HG03196 (cell line): Measurements from ENCODE around the gene MYH6.
"Not testable (repeated sequence)": the region's sequence is repeated elsewhere in the genome, so short reads cannot be mapped to it uniquely, and the experiment has no call there.

ENCODE experiments used
- ATAC-seq: cut with Tn5 transposase; IDR thresholded peaks from one replicate; pipeline ENCODE4 v1.9.1; 2021; ENCODE audit not compliant: unreplicated experiment

The MYH6 gene

DNA sequence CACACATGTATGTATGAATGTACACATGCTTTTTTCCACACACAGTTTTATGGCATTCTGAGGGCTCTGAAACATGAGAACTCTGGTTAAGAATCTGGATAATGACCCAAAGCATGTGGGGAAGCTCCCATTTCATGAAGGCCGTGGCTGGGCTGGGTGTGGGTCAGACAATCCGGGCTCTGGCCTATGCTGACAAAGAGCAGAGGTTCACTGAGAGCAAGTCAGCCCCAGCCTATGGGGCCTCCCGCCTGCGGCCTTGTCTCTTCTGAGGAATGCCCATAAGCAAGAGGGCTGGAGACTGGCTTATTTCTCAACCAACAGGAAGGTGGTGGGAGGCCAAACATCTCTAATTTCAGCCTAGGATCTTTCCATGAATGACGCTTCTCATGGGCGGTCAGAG lies 8.5 kb downstream of the MYH6 start:
- ATAC-seq, result no peak

DNA sequence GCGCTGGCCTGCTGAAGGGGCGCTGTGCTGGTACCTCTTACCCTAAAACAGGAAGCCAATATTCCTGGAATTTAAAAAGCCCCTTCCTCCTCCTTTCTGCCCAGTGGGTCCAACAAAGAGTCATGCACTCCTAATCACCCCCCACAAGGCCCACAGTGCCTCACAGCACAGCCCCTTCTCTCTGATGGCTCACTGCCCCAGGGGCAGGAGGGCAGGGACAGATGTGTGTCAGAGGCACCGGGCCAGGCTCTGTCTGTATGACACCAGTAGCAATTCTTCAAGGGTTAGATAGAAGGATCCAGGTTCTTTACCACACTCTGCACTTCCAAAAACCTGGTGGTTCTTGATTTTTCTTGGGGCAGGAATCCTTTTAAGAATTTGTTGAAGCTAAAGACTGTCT lies 8.9 kb downstream of the MYH6 start:
- ATAC-seq, result no peak

DNA sequence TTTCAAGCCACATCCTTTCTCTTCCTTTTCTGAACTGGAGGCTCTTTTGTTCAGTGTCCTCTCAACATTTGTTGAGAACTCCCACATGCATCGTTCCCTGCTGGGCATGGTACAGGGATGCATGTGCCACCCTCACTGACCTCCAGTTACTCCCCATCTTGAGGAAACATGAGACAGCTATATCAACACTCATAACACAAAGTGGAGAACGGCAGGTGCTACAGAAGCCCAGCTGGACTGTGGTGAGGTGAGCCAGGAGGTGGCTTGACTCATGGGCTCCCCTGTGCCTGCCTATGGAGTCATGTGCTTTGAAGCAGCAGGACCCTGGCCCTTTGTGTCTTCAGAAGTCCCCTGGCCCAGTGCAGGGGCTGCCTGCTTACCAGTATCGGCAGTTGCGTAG lies 9.7 kb downstream of the MYH6 start:
- ATAC-seq, result no peak

DNA sequence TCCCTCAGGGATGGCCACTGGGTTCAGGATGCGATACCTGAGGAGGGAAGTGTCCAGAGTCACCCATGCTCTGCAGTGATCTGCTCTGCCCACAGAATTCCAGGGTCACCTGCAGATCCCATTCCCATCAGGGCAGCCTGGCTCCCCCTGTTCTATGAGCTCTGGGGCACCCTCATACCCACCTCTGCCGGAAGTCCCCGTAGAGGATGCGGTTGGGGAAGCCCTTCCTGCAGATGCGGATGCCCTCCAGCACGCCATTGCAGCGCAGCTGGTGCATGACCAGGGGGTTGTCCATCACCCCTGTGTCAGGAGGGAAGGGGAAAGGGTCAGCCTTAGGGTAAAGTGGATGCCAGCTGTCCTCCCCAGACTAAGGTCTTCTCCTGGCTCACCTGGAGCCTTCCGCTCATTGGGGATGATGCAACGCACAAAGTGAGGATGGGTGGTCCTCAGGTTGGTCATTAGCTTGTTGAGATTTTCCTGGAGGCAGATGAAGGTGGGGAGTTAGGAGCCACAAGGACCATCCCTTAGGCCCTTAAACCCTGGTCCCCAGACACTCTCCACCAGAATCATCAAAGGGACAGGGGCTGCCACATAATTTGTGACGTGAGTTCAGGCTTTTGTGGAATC lies 11.2 kb downstream of the MYH6 start:
- ATAC-seq, result no peak

DNA sequence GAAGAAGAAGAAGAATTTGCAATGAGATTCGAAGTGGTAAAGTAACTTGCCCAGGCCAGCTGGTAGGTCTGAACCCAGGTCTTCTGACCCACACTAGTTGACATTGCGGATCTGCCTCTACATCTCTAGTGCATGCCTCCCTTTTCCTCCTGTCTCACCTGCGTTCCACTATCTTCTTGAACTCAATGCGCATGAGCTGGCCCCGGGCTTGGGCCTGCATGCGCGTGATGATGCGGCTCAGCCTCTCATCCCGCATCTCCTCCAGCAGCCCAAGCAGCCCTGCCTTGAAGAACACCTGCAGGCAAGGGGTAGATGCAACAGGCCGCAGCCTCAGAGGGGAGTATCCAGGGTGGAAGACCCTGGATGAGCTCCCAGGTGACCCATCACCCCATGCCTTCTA lies 11.9 kb downstream of the MYH6 start:
- no peak for ATAC-seq

DNA sequence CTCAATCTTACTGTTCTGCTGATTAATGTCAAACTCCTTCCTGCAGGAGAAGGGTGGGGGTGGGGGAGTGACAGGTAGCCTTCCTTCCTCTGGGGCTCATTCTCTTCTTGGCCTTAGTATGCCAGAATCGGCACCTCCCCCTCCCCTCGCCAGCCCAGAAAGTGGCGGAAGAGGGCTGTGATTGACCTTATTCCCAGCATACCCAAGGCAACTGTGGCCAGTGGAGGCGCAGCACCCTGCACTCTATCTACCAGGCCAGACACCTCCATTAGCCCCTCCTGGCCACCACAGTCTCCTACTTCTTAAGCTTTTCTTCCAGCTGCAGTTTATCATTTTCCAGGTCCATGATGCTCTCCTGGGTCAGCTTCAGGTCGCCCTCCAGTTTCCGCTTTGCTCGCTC lies 15.5 kb downstream of the MYH6 start:
- ATAC-seq, result no peak

DNA sequence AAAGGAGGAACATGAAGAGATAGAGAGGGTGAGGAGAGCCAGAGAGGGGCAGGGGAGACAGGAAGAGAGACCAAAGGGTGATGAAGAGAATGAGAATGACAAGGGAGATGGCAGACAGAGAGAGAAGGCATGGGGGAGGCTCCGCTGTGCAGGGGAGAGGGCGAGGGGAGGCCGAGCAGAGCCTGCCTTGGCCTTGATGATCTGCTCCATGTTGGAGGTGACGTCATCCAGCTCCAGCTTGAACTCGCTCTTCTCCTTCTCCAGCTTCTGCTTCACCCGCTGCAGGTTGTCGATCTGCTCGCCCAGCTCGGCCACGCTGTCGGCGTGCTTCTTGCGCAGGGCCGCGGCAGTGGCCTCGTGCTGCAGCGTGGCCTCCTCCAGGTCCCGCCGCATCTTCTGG lies 18.2 kb downstream of the MYH6 start:
- ATAC-seq, result not testable (repeated sequence)

DNA sequence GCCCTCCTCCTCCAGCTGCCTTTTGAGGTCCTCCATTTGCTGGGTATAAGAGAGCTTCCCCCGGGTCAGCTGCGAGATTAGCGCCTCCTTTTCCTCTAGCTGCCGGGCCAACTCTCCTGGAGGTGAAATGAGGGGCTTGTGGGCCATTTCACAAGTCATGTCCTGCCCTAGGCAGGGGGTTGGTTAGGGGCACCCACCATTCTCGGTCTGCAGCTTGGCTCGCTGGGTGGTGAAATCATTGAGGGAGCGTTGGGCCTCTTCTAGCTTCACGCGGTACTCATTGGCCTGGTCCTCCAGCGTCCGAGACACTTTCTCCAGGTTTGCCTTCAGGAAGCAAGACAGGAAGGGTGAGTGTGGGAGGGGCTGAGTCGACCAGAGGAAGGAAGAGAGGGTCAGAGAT lies 18.7 kb downstream of the MYH6 start:
- ATAC-seq, result no peak

DNA sequence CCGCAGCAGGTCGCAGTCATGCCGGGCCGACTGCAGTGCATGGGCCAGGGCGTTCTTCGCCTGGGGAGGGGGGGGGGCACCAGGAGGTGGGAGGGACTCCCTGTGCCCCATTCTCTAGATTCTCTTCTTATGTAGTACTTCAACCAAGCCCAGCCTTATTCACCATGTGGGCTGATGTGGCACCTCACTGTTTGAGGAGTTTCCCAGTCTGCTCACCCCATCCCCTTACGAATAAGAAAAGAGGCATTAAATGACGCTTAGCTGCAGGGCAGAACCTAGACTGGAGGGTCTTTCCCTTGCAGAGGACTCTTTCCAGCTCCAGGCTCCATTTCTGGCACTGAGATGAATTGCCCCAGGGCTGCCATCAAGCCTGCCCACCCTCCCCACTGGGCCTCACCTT lies 19.1 kb downstream of the MYH6 start:
- ATAC-seq, result no peak

DNA sequence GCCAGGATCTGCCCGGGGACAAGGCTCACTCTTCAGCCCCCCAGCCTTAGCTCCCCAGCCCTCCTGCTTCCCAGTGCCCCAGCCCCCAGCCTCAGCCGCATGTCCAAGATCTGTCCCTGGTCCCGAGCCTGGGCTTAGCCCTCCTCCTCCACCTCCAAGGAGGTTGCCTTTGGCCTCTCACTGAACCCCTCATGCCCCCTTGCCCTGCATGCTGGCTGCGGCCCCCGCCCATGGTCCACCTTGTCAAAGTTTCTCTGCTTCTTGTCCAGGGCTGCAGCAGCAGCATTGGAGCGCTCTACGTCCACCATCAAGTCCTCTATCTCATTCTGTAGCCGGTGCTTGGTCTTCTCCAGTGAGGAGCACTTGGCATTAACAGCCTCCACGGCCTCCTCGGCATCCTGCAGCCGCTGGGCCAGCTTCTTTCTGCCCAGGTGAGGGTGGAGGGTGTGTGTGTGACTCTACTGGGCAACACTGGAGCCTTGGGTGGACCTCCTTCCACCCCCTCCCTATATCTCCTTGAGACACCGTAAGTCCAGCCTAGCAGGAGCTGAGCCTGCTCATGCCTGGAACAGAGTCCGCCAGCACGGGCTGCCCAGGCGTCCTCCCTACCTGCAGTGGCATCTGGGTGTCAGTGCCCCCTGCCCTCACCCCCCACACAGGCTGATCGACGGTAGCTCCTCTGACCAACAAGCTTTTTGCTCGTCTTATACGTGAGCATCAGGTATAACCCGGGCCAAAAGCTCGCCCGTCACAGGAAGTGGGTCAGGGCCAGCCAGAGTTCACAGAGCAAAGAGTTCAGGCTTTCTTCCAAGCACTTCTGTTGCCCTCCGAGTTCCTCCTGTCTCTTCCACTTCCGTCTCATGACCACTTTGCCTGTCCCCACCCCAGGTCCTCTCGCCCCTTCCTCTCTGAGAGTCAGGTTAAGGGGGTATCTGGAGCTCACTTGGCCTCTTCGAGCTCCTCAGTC lies 19.9 kb downstream of the MYH6 start:
- ATAC-seq, result no peak

DNA sequence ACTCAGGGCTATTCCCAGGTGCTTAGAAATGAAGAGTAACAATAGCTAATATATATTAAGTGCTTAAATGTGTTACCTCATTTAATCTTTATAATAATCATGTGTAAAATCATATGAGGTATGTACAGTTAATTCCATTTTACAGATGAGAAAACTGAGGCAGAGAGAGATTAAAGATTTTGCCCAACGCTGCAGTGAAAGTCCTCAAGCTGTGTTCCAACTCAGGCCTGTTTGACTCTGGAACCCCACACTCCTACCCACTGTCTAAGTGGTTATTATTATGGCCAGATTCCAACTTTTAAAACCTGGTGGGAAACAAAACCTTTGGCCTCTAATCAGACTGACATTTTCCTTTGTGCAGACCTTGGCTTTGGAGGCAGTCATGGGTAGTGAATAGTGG lies 21.1 kb downstream of the MYH6 start:
- ATAC-seq, result no peak

DNA sequence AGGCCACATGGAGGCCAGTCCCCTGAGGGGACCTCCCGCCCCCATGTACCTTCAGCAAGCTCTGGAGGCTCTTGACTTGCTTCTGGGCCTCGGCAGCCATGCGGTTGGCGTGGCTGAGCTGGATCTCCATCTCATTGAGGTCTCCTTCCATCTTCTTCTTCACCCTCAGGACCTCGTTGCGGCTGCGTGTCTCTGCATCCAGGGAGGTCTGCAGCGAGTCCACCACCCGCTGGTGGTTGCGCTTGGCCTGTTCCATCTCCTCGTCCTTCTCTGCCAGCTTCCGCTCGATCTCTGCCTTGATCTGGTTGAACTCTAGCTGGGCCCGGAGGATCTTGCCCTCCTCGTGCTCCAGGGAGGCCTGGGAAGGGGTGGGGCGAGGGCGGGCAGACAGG lies 21.8 kb downstream of the MYH6 start:
- not testable (repeated sequence) for ATAC-seq

DNA sequence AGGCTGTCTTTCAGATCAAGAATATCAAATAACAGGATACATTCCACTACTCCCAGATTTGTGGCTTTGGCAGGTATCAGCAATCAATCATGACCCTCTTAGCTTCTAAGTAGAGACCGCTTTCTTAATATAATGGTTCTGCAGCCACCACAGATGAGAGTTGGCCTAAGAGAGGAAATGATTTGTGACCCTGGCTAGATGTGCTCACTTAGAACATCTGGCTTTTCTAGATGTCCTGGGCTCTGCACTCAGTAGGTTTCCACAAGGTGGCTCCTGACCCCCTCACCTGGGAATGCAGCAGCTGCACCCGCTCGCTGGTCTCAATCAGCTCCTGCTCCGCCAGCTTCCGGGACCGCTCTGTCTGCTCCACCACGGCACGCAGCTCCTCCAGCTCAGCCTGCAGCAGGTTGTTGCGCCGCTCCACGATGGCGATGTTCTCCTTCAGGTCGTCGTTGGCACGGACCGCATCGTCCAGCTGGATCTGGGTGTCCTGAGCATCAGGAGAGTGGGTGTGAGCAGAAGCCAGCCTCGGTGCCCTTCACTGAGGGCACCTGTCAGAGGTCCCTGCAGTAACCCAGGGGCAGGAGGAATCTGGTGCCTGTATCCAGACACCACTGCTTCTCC lies 22.3 kb downstream of the MYH6 start:
- no peak for ATAC-seq

DNA sequence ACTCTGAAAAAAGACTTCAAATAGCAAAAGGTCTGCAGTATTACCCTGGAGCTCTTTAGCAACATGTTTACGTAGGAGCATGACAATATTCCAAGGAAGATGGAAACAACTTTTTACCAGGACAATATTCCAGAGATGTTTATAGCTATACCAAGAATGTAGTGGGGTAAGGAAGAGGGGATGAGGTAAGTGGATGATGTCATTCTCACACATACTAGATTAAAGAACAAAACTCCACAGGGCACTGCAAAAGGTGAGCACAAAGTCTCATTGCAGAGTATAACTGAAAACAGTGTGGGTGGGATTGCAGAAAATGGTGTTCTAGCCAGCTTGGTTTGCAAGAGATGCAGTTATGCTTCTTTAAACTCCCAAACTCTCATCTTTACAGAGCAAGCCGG lies 22.8 kb downstream of the MYH6 start:
- no peak for ATAC-seq

DNA sequence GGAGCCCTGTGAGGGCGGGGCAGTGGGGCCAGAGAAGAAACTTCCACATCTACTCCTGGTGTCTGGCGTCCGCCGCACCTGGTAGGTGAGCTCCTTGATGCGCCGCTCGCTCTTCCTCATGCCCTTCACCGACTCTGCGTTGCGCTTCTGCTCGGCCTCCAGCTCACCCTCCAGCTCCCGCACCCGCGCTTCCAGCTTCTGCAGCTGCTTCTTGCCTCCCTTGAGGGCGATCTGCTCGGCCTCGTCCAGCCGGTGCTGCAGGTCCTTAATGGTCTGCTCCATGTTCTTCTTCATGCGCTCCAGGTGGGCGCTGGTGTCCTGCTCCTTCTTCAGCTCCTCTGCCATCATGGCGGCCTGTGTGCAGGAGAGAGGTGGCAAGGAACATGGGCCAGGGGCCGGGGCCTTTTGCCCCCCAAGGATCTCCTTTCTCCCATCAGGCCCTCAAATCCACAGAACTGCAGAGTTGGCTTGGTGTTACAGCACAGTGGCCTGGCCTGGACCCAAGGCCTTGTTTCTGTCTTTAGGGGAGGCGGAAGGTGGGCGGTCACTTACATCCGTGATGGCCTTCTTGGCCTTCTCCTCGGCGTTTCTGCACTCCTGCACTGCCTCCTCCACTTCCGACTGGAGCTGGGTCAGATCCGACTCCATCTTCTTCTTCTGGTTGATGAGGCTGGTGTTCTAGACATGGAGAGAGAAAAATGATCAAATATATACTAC lies 23.6 kb downstream of the MYH6 start:
- no peak for ATAC-seq

DNA sequence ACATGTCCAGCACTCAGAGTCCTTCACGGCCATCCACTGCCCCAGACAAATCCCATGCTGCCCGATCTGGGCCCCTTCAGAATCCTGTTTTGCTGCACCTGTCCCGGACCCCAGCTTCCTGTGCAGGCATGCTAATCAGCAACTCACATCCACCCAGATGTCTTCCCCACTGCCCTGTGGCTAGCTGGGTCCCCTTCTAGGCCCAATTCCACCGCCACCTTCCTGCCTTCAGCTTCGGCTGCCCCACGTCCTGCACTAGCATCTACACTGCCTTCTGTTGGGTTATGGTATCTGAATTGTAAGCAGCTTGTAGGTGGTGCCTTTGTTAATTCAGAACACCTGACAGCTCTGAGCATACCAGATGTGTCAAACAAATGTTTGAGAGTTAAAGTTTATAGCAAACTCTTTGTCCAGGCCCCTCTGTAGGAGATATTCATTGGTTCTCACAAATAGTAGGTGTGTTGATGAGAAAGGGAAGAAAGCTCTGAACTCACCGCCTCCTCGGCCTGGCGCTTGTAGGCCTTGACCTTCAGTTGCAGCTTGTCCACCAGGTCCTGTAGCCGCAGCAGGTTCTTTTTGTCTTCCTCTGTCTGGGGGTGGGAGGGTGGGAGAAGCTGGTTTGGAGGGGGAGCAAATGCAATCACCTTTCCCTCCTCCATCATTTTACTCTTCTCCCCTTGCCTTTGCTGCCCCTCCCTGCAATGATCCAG lies 25.2 kb downstream of the MYH6 start:
- no peak for ATAC-seq

DNA sequence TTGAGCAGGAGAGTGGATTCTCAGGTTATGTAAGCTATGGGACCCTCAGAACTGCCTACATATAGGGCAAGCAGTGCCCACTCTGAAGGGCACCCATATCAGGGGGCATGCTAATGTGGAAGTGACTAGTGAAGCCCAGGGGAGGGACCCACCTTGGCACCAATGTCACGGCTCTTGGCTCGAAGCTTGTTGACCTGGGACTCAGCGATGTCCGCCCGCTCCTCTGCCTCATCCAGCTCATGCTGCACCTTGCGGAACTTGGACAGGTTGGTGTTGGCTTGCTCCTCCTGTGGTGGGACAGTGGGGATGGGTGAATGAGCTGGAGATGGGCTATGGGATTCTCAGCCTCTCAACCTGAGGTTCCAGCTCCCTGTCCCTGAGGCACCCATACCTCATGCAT lies 25.8 kb downstream of the MYH6 start:
- no peak for ATAC-seq

DNA sequence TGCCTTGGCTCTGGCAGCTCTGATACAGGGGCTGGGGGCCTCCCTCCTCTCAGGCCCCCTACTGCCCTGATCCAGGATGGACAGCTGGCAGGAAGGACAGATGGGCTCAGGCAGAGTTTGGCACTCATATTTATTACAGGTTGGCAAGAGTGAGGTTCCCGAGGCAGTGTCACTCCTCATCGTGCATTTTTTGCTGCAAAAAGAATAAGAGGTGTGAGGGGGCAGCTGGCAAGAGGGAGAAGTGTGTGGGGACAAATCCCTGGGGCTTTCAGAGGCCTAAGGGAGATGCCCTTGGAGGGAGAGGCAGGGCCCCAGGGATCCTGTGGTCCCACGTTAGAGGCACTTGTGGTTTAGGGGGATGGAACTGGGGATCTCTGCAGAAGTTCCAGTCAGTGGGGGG lies 26.2 kb downstream of the MYH6 start:
- ATAC-seq, result no peak

DNA sequence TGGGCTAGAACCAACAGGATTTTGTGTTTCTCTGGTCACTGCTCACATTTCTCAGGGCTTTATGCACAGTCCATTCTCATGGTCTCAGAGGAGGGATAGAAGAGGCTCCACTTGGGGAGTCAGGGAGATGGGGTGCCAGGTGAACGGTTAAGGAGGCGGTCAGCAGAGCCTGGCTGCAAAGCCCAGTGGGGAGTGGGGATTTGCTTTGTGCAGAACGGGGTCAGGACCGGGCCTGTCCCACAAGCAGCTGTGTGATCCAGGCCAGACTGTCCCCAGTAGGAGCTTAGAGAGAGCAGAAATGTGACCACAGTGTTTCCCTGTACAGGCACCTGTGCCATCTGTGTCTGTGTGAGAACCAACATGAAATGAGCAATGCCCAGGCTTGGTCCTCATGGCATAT lies 27.1 kb downstream of the MYH6 start:
- no peak for ATAC-seq

DNA sequence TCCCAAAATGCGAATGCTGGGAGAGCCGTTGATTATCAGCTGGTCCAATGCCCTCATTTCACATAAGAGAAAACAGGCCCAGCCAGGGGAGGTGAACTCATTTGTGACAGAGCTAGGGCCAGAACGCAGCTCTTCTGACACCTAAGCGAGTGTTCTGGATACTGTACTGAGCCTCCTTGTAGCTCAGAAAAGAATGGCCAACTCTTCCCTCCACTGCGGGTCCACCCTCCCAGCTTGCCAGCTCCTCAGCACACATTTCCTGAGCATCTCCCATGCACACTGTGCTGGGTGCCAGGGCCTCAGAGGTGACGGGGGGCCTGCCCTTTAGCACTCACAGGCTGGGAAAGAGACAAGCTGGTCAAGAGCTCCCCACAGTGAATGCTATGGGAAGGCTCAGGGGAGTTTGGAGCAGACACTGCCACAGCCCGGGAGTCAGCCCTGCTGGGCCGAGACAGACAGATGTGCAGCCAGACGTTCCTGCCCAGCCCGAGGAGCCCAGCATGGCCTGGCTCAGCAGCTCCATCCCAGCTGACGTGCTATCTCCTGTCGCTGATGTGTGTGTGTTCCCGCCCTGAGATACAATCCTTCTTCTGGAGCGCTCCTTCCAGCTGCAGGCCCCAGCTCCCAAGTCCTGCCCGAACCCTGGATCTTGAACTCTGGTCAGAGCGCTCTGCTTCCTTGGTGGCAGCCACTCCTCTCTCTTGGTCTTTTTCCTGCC lies 27.7 kb downstream of the MYH6 start:
- ATAC-seq, result no peak
